Bronchial smooth muscle cell (primary cell): ENCODE results near the gene PCDHA7. TPM values are rescaled to one million over a fixed set of nuclear protein-coding genes. Genes with fewer than 3 reads are reported as not detected.

Experiments used
- total RNA-seq: library from RNA; depleted of rRNA; stranded (reverse); fragments of >200 nt; gene quantifications from 2 replicates; pipeline ENCODE4 v1.2.1, GENCODE V29; 2014

PCDHA7 gene, protein sequence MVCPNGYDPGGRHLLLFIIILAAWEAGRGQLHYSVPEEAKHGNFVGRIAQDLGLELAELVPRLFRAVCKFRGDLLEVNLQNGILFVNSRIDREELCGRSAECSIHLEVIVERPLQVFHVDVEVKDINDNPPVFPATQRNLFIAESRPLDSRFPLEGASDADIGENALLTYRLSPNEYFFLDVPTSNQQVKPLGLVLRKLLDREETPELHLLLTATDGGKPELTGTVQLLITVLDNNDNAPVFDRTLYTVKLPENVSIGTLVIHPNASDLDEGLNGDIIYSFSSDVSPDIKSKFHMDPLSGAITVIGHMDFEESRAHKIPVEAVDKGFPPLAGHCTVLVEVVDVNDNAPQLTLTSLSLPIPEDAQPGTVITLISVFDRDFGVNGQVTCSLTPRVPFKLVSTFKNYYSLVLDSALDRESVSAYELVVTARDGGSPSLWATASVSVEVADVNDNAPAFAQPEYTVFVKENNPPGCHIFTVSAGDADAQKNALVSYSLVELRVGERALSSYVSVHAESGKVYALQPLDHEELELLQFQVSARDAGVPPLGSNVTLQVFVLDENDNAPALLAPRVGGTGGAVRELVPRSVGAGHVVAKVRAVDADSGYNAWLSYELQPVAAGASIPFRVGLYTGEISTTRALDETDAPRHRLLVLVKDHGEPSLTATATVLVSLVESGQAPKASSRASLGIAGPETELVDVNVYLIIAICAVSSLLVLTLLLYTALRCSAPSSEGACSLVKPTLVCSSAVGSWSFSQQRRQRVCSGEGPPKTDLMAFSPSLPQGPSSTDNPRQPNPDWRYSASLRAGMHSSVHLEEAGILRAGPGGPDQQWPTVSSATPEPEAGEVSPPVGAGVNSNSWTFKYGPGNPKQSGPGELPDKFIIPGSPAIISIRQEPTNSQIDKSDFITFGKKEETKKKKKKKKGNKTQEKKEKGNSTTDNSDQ
- 0.26 and 0.47 TPM in 2 replicates for total RNA-seq

DNA sequence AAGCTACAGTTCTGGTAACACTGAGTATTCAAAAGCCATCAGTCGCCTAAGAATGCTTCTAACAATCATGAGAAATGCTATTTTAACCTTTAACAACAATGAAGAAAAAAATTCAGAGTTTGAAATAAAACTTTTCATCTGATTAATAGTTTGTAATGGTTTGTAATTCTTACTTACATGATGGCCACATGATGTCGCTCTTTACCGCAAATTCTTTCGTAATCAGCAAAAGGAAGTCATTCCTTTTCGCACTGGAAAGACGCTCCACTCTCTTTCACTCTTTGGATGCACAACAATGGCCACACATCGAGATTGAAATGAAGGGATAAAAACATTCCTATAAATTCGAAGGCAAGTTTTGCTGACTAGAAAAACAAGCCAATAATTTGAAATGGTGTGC is at the start of gene PCDHA7:
TSS of gene PCDHA7 (plus strand) at position 277 of the 400 bp plus-strand sequence. CDS start at position 392, 115 bp downstream.

DNA sequence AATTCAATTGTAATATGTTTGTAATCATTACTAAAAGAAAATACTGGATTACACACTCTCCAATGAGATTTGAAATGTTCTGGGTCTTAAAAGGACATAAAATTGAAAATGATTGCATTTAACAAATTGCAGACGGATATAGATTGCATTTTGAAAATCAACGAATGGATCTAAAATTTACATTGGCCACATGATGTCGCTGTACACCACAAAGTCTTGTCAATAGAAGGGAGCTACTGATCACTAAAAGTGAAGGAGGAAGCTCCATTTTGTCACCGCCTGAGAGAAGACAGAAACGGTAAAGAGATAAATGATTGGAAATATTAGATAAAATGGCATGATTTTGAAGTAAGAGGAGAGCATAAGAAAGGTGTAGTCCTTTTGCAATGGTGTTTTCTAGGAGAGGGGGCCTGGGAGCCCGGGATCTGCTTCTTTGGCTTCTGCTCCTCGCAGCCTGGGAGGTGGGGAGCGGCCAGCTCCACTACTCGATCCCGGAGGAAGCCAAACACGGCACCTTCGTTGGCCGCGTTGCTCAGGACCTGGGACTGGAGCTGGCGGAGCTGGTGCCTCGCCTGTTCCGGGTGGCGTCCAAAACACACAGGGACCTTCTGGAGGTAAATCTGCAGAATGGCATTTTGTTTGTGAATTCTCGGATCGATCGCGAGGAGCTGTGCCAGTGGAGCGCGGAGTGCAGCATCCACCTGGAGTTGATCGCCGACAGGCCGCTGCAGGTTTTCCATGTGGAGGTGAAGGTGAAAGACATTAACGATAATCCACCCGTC is 48.0 kb upstream of the PCDHA7 start, which contains the start of gene PCDHA1:
TSS of gene PCDHA1 (plus strand) at position 236 of the 782 bp plus-strand sequence.

DNA sequence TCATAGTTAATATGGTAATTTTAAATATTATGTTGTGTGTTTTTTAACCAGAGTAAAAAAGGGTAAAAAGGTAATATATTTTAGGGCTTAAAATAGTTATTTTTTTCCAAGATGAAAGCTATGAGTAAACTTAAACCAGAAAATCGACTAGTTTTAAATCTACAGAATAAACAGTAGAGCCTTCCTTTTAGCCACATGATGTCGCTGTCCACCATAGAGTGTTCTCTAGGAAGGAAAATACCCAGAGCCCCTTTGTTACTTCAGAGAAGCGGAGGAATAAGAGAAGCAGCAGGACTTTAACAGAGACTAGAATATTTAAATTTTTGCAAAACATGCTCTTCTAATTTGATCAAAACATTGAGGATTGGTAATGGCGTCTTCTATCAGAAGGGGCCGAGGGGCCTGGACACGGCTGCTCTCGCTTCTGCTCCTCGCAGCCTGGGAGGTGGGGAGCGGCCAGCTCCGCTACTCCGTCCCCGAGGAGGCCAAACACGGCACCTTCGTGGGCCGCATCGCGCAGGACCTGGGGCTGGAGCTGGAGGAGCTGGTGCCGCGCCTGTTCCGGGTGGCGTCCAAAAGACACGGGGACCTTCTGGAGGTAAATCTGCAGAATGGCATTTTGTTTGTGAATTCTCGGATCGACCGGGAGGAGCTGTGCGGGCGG is 39.3 kb upstream of the PCDHA7 start, which contains the start of gene PCDHA2:
TSS of gene PCDHA2 (plus strand) at position 258 of the 664 bp plus-strand sequence.

DNA sequence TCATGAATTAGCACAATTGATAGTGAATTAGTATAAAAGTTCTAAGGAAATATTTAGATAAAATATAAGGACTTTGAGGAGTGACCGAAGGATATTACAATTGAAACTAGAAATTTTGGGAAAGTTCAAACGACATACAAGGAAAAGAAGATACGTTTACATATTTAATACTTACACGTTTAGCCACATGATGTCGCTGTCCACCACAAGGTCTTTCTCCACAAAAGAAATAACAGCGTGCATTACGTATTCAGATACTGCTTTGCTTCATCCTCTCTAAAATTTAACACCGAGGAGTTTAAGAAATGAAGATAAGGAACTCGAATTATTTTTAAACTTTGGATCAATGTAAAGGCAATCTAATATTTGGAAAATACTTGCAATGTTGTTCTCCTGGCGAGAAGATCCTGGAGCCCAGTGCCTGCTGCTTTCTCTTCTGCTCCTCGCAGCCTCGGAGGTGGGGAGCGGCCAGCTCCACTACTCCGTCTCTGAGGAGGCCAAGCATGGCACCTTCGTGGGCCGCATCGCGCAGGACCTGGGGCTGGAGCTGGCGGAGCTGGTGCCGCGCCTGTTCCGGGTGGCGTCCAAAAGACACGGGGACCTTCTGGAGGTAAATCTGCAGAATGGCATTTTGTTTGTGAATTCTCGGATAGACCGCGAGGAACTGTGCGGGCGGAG is 33.1 kb upstream of the PCDHA7 start, which contains the start of gene PCDHA3:
TSS of gene PCDHA3 (plus strand) at position 242 of the 678 bp plus-strand sequence.

DNA sequence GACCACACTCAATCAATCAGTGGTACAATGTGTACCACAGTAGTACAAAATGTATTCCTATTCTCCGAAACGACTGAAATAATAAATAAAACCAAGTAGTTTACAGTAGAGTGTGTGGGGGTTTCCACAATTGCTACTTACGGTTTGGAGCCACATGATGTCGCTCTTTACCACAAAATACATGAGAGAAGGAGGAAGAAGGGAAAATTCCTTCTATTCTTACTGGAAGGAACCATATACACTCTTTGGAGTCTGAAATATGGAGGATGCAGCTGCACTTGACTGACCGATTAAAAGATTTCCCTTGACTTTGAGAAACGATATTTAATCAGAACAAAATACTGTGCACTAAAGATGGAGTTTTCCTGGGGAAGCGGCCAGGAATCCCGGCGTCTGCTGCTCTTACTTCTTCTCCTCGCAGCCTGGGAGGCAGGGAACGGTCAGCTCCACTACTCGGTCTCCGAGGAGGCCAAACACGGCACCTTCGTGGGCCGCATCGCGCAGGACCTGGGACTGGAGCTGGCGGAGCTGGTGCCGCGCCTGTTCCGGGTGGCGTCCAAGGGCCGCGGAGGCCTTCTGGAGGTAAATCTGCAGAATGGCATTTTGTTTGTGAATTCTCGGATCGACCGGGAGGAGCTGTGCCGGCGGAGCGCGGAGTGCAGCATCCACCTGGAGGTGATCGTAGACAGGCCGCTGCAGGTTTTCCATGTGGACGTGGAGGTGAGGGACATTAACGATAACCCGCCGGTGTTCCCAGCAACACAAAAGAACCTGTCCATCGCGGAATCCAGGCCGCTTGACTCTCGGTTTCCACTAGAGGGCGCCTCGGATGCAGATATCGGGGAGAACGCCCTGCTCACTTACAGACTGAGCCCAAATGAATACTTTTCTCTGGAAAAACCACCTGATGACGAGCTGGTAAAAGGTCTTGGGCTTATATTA is 27.0 kb upstream of the PCDHA7 start, which contains the start of gene PCDHA4:
TSS of gene PCDHA4 (plus strand) at position 235 of the 942 bp plus-strand sequence.

GRCh38 chr5:140821375-140822280 is 12.4 kb upstream of the PCDHA7 start, which contains the start of gene PCDHA5:
Gene PCDHA5 (plus strand): TSS chr5:140821613.

GRCh38 chr5:140827704-140828361 is 6.2 kb upstream of the PCDHA7 start, which contains the start of gene PCDHA6:
Gene PCDHA6 (plus strand): TSS chr5:140827960. CDS start chr5:140828092, 132 bp downstream.

DNA sequence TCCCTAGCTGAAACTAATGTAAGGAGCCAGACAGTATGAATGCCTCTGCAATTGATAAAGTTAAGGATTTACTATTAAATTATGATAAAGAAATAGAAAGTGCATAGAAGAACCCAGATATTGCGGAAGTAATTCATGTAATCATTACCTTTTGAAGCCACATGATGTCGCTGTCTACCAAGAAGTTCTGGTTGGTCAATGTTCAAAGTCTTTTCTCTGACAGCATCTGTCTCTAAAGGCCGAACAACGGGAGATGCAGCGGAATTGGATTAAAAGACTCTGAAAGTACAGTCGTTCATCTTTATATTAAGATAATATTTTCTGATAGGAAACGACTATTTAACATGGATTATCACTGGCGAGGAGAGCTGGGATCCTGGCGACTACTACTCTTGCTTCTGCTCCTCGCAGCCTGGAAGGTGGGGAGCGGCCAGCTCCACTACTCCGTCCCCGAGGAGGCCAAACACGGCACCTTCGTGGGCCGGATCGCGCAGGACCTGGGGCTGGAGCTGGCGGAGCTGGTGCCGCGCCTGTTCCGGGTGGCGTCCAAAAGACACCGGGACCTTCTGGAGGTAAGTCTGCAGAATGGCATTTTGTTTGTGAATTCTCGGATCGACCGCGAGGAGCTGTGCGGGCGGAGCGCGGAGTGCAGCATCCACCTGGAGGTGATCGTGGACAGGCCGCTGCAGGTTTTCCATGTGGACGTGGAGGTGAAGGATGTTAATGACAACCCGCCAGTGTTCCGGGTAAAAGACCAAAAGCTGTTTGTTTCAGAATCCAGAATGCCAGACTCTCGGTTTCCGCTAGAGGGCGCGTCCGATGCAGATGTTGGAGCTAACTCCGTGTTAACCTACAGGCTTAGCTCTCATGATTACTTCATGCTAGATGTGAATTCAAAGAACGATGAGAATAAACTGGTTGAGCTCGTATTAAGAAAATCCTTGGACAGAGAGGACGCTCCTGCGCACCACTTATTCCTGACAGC is 7.2 kb downstream of the PCDHA7 start, which contains the start of gene PCDHA8:
TSS of gene PCDHA8 (plus strand) at position 210 of the 985 bp plus-strand sequence. CDS start at position 345, 135 bp downstream.

GRCh38 chr5:140848139-140849102 is 14.4 kb downstream of the PCDHA7 start, which contains the start of gene PCDHA9:
Gene PCDHA9 (plus strand): TSS chr5:140848382. CDS start chr5:140848496, 114 bp downstream.

DNA sequence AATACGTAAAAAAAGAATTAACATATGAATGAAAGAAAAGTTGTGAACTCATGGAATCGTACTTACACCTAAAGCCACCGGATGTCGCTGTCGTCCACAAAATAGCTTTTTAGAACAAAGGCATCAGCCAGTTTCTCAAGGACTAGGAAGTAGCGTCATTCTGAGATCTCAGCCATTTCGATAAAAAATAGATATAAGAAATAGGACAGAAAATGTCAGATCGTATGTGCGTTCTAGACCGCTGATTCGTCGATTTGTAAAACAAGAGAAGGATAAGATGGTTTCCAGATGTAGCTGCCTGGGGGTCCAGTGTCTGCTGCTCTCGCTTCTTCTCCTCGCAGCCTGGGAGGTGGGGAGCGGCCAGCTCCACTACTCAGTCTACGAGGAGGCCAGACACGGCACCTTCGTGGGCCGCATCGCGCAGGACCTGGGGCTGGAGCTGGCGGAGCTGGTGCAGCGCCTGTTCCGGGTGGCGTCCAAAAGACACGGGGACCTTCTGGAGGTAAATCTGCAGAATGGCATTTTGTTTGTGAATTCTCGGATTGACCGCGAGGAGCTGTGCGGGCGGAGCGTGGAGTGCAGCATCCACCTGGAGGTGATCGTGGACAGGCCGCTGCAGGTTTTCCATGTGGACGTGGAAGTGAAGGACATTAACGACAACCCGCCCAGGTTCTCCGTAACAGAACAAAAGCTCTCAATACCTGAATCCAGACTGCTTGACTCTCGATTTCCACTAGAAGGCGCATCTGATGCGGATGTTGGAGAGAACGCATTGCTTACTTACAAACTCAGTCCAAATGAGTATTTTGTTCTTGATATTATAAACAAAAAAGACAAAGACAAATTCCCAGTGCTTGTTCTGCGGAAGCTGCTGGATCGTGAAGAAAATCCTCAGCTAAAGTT is 22.0 kb downstream of the PCDHA7 start, which contains the start of gene PCDHA10:
TSS of gene PCDHA10 (plus strand) at position 126 of the 903 bp plus-strand sequence. CDS start at position 278, 152 bp downstream.

DNA sequence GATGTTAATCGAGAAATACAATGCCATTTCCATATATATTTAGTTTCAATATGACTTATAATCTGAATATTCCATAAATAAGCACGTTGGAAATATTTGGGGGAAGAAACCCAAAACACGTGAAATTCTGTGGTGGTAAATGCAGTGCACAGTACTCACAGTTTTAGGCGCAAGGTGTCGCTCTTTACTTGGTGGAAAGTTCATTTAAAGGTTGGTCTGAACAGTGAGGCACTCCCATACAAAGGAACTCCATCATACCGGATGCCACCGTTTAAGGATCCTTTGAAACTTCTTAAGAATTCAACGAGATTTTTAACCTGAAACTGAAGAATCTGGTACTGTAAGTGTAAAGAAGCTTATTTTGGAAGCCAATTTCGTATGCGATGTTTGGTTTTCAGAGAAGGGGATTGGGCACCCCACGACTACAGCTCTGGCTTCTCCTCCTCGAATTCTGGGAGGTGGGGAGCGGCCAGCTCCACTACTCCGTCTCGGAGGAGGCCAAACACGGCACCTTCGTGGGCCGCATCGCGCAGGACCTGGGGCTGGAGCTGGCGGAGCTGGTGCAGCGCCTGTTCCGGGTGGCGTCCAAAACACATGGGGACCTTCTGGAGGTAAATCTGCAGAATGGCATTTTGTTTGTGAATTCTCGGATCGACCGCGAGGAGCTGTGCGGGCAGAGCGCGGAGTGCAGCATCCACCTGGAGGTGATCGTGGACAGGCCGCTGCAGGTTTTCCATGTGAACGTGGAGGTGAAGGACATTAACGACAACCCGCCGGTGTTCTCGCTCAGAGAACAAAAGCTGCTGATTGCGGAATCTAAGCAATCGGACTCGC is 34.9 kb downstream of the PCDHA7 start, which contains the start of gene PCDHA11:
TSS of gene PCDHA11 (plus strand) at position 237 of the 834 bp plus-strand sequence. CDS start at position 384, 147 bp downstream.

GRCh38 chr5:140875085-140876065 is 41.3 kb downstream of the PCDHA7 start, which contains the start of gene PCDHA12:
Gene PCDHA12 (plus strand): TSS chr5:140875308. CDS start chr5:140875473, 165 bp downstream.

